Activated naive CD8-positive, alpha-beta T cell treated with anti-CD3 and anti-CD28 coated beads, Interleukin-2, amount 10 ng/mL, durations not matched to agents 7 days and 5 days (primary cell): Measurements from ENCODE around the gene ZNF668. TPM values are rescaled to one million over a fixed set of nuclear protein-coding genes. Genes with fewer than 3 reads are reported as not detected.
A peak's percentile ranks its signal among the peaks of the same experiment; 100 is the strongest.

ENCODE experiments used
- ATAC-seq: fragments of 150-1000 bp; cut with Tn5 transposase; one replicate; pipeline ENCODE4 v1.10.0; 2021; ENCODE audit warnings: low read depth, moderate library complexity
- POLR2A ChIA-PET: fragments of 350-600 bp; sonication (Branson Sonifier 250); formaldehyde crosslinking; loops from one replicate; lab custom pipeline; 2021; ENCODE audit warnings: antibody characterized with exemption; lab: Charles Lee
- DNase-seq: peaks from one replicate; pipeline ENCODE4 v3.0.0; 2021
- H3K27ac Mint-ChIP-seq: one replicate; pipeline ENCODE4 v1.8.0; 2022; ENCODE audit warnings: mild to moderate bottlenecking, mixed read lengths
- H3K27me3 Mint-ChIP-seq: one replicate; pipeline ENCODE4 v1.8.0; 2022; ENCODE audit warnings: mild to moderate bottlenecking, moderate library complexity, mixed read lengths
- H3K36me3 Mint-ChIP-seq: one replicate; pipeline ENCODE4 v1.8.0; 2021; ENCODE audit warnings: mild to moderate bottlenecking, mixed read lengths
- H3K4me1 Mint-ChIP-seq: one replicate; pipeline ENCODE4 v1.8.0; 2021; ENCODE audit warnings: mixed read lengths
- H3K4me3 Mint-ChIP-seq: one replicate; pipeline ENCODE4 v1.8.0; 2022; ENCODE audit warnings: mild to moderate bottlenecking, moderate library complexity, mixed read lengths
- H3K9me3 Mint-ChIP-seq: one replicate; pipeline ENCODE4 v1.8.0; 2021; ENCODE audit warnings: mixed read lengths
- total RNA-seq, 2 experiments: library from RNA; stranded (reverse); gene quantifications; one replicate each; pipeline ENCODE4 v1.2.3, GENCODE V29; 2021

The ZNF668 gene
- total RNA-seq, 2 experiments from 2014 or later = 17.9 to 20.5 TPM

DNA sequence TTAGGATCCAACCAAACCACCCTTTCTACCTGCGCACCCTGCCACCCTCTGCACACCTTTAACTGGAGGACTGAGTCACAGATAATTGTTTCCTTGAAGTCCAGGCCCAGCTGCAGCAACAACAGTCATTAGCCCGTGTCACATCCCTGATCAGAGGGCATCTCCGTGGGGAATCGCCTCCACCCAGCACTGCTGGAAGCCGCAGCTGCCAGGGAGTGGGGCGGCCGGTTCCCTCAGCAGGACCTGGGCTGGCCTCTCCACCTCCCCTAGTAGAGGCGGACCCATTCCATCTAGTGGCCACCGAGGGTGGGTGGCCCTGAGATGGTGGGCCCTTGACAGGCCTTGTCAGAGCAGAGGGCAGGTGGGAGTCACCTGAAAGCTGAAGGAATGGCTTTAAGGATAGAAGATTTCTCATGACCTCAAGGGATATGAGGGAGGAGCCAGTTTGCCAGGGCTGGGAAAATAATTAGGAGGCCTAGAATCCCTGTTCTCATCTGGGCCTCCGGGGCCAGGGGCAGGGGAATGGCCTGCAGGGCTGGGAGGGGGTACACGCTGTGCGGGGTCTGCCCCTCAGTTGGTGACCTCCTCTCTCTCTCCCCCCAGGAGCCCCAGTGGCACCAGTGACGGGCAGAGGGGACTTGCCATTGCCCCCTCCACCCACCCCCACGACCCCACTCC, 8.5 kb upstream of the ZNF668 start:
- Mint-ChIP-seq H3K4me3 (no peak overlapping the region), H3K9me3 (no peaks in the 10 kb centered on the region), H3K4me1 (peaks cover 14% of the 10 kb centered on the region), H3K27me3 (no peaks in the 10 kb centered on the region), H3K36me3 (peaks cover 16% of the 10 kb centered on the region), H3K27ac (peak overlapping the region; percentile 63)
- no peak for DNase-seq
- POLR2A ChIA-PET = no interaction called here
- no peak for ATAC-seq

DNA sequence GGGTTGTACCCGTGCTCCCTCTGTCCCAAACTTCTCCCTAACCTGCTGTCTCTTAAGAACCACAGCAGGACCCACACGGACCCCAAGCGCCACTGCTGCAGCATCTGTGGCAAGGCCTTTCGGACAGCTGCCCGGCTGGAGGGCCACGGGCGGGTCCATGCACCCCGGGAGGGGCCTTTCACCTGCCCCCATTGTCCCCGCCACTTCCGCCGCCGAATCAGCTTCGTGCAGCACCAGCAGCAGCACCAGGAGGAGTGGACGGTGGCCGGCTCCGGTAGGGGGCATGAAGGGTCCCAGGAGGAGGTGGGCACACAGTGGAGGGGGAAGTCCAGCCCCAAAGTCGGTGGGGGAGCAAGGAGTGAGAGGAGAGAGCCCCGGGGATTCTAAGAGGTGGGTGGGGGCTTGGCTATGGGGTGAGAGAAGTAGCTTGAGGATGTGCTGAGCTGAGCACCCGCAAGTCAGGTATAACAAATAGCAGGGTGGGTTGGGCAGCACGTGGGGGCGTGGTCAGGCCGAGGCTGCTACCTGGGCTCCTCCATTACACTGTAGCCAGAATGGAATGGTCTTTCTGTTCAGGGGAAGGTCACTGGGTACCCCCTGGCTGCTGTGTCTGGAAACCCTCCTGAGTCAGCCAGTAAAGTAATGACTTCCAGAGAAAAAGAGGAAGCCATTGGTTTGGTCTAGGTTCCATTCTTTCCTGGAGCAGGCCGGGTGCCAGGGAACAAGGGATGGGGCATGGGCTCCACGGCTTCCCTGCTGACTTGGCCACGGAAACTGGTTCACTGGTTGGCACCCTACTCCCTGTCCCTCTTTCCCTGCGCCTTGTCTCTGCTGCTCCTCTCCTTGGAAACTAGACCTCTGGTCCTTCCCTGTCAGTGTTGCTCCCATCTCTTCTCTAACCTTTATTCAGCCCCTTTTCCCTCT, 7.7 kb upstream of the ZNF668 start:
- no peaks in the 10 kb centered on the region for H3K27me3 Mint-ChIP-seq
- peaks cover 16% of the 10 kb centered on the region for H3K36me3 Mint-ChIP-seq
- no peak for ATAC-seq
- H3K27ac Mint-ChIP-seq = peak overlapping the region; percentile 63
- peaks cover 14% of the 10 kb centered on the region for H3K4me1 Mint-ChIP-seq
- H3K9me3 Mint-ChIP-seq = no peaks in the 10 kb centered on the region
- POLR2A ChIA-PET = no interaction called here
- no peak overlapping the region for H3K4me3 Mint-ChIP-seq
- DNase-seq = no peak

DNA sequence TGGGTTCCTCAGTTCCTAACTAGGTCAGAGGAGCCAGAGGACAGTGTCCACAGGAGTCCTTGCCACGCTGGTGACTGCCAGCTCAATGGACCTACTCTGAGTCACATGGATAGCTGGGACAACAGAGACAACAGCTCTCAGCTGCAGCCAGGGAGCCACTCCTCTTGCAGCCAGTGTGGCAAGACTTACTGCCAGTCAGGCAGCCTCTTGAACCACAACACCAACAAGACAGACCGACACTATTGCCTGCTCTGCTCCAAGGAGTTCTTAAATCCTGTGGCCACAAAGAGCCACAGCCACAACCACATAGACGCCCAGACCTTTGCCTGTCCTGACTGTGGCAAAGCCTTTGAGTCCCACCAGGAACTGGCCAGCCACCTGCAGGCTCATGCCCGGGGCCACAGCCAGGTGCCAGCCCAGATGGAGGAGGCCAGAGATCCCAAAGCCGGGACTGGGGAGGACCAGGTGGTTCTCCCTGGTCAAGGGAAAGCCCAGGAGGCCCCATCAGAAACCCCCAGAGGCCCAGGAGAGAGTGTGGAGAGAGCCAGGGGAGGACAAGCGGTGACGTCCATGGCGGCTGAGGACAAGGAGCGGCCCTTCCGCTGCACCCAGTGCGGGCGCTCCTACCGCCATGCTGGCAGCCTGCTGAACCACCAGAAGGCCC, 6.8 kb upstream of the ZNF668 start:
- Mint-ChIP-seq H3K9me3 (no peaks in the 10 kb centered on the region), H3K36me3 (peaks cover 13% of the 10 kb centered on the region)
- POLR2A ChIA-PET = no interaction called here

DNA sequence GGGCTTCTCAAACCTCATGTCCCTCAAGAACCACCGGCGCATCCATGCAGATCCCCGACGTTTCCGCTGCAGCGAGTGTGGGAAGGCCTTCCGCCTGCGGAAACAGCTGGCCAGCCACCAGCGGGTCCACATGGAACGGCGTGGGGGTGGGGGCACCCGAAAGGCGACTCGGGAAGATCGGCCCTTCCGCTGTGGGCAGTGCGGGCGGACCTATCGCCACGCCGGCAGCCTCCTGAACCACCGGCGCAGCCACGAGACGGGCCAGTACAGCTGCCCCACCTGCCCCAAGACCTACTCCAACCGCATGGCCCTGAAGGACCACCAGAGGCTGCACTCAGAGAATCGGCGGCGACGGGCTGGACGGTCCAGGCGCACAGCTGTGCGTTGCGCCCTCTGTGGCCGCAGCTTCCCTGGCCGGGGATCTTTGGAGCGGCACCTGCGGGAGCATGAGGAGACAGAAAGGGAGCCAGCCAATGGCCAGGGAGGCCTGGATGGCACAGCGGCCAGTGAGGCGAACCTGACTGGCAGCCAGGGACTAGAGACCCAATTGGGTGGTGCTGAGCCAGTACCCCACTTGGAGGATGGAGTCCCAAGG, 6.1 kb upstream of the ZNF668 start:
- Mint-ChIP-seq H3K4me3 (no peak overlapping the region), H3K36me3 (peaks cover 13% of the 10 kb centered on the region), H3K27me3 (no peaks in the 10 kb centered on the region), H3K9me3 (no peaks in the 10 kb centered on the region), H3K27ac (no peak overlapping the region), H3K4me1 (peaks cover 17% of the 10 kb centered on the region)
- DNase-seq (no peak), ATAC-seq (no peak)
- POLR2A ChIA-PET = no interaction called here

More for the DNA sequence above, 6.8 kb upstream of the ZNF668 start:
- ATAC-seq (no peak), DNase-seq (no peak)
- Mint-ChIP-seq H3K4me3 (no peak overlapping the region), H3K27ac (no peak overlapping the region), H3K4me1 (peaks cover 15% of the 10 kb centered on the region), H3K27me3 (no peaks in the 10 kb centered on the region)

DNA sequence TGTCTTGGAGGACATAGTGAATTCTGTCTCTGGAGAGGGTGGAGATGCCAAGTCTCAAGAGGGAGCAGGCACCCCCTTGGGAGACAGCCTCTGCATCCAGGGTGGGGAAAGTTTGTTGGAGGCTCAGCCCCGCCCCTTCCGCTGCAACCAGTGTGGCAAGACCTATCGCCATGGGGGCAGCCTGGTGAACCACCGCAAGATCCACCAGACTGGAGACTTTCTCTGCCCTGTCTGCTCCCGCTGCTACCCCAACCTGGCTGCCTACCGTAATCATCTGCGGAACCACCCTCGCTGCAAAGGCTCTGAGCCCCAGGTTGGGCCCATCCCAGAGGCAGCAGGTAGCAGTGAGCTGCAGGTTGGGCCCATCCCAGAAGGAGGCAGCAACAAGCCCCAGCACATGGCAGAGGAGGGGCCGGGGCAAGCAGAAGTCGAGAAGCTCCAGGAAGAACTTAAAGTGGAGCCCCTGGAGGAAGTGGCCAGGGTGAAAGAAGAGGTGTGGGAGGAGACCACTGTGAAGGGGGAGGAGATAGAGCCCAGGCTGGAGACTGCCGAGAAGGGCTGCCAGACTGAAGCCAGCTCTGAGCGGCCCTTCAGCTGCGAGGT, 5.4 kb upstream of the ZNF668 start:
- H3K36me3 Mint-ChIP-seq = peaks cover 19% of the 10 kb centered on the region

DNA sequence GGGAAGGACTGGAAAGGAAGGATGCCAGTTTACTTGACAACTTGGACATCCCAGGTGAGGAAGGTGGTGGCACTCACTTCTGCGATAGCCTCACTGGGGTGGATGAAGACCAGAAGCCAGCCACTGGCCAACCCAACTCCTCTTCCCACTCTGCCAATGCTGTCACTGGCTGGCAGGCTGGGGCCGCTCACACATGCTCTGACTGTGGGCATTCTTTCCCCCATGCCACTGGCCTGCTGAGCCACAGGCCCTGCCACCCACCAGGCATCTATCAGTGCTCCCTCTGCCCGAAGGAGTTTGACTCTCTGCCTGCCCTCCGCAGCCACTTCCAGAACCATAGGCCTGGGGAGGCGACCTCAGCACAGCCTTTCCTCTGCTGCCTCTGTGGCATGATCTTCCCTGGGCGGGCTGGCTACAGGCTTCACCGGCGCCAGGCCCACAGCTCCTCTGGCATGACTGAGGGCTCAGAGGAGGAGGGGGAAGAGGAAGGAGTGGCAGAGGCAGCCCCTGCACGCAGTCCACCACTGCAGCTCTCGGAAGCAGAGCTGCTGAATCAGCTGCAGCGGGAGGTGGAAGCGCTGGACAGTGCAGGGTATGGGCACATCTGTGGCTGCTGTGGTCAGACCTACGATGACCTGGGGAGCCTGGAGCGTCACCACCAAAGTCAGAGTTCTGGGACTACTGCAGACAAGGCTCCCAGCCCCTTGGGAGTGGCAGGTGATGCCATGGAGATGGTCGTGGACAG, 4.7 kb upstream of the ZNF668 start:
- H3K36me3 Mint-ChIP-seq = peaks cover 19% of the 10 kb centered on the region
- no peak overlapping the region for H3K27ac Mint-ChIP-seq
- H3K4me1 Mint-ChIP-seq = peaks cover 22% of the 10 kb centered on the region
- POLR2A ChIA-PET = interaction anchor here (0.6 kb wide), 1 partner anchor 326 kb away, joined by 3 read pairs; no protein-coding TSS in a partner anchor
- no peaks in the 10 kb centered on the region for H3K9me3 Mint-ChIP-seq
- ATAC-seq = no peak
- no peaks in the 10 kb centered on the region for H3K27me3 Mint-ChIP-seq
- no peak overlapping the region for H3K4me3 Mint-ChIP-seq
- no peak for DNase-seq

More for the DNA sequence above, 5.4 kb upstream of the ZNF668 start:
- DNase-seq (no peak), ATAC-seq (peak; percentile 13)
- Mint-ChIP-seq H3K27ac (peak overlapping the region; percentile 66), H3K4me1 (peaks cover 22% of the 10 kb centered on the region), H3K27me3 (no peaks in the 10 kb centered on the region), H3K9me3 (no peaks in the 10 kb centered on the region), H3K4me3 (no peak overlapping the region)
- POLR2A ChIA-PET = no interaction called here

DNA sequence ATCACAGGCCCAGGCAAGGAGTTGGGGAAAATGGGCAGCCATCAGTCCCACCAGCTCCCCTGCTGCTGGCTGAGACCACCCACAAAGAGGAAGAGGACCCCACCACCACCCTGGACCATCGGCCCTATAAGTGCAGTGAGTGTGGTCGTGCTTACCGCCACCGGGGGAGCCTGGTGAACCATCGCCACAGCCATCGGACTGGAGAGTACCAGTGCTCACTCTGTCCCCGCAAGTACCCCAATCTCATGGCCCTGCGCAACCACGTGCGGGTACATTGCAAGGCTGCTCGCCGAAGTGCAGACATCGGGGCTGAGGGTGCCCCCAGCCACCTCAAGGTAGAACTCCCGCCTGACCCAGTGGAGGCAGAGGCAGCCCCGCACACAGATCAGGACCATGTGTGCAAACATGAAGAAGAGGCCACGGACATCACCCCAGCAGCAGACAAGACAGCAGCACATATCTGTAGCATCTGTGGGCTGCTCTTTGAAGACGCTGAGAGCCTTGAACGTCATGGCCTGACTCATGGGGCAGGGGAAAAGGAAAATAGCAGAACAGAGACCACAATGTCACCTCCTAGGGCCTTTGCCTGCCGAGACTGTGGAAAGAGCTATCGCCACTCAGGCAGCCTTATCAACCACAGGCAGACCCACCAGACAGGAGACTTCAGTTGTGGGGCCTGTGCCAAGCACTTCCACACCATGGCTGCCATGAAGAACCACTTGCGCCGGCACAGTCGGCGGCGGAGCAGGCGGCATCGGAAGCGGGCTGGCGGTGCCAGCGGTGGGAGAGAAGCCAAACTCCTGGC, 3.8 kb upstream of the ZNF668 start:
- ATAC-seq (no peak), DNase-seq (no peak)
- POLR2A ChIA-PET = no interaction called here
- H3K4me1 Mint-ChIP-seq = peaks cover 22% of the 10 kb centered on the region
- no peaks in the 10 kb centered on the region for H3K9me3 Mint-ChIP-seq
- peak overlapping the region; percentile 9 for H3K27ac Mint-ChIP-seq
- H3K27me3 Mint-ChIP-seq = no peaks in the 10 kb centered on the region
- peaks cover 20% of the 10 kb centered on the region for H3K36me3 Mint-ChIP-seq
- H3K4me3 Mint-ChIP-seq = no peak overlapping the region

DNA sequence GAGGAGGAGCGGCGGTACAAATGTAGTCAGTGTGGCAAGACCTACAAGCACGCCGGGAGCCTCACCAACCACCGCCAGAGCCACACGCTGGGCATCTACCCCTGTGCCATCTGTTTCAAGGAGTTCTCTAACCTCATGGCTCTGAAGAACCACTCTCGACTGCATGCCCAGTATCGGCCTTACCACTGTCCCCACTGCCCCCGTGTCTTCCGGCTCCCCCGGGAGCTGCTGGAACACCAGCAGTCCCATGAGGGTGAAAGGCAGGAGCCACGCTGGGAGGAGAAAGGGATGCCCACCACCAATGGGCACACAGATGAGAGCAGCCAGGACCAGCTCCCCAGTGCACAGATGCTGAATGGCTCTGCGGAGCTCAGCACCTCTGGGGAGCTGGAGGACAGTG, 3.0 kb upstream of the ZNF668 start:
- no peak overlapping the region for H3K4me3 Mint-ChIP-seq
- no peaks in the 10 kb centered on the region for H3K9me3 Mint-ChIP-seq
- H3K4me1 Mint-ChIP-seq = peaks cover 27% of the 10 kb centered on the region
- POLR2A ChIA-PET = interaction anchor here (0.5 kb wide), 1 partner anchor 273 kb away, joined by 4 read pairs; no protein-coding TSS in a partner anchor
- H3K27ac Mint-ChIP-seq = no peak overlapping the region
- no peaks in the 10 kb centered on the region for H3K27me3 Mint-ChIP-seq
- no peak for ATAC-seq
- DNase-seq = no peak
- H3K36me3 Mint-ChIP-seq = peaks cover 24% of the 10 kb centered on the region

DNA sequence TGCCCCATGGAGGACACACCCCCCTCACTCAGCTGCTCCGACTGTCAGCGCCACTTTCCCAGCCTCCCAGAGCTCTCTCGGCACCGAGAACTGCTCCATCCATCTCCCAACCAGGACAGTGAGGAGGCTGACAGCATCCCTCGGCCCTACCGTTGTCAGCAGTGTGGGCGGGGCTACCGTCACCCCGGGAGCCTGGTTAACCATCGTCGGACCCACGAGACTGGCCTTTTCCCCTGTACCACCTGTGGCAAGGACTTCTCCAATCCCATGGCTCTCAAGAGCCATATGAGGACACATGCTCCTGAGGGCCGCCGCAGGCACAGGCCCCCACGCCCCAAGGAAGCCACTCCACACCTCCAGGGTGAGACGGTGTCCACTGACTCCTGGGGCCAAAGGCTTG, 2.3 kb upstream of the ZNF668 start:
- Mint-ChIP-seq H3K27ac (peak overlapping the region; percentile 30), H3K9me3 (no peaks in the 10 kb centered on the region), H3K4me1 (peaks cover 30% of the 10 kb centered on the region), H3K36me3 (peaks cover 24% of the 10 kb centered on the region), H3K27me3 (no peaks in the 10 kb centered on the region), H3K4me3 (peak overlapping the region; percentile 97)
- DNase-seq (no peak), ATAC-seq (no peak)
- POLR2A ChIA-PET = interaction anchor here (1.5 kb wide), 1 partner anchor 15 kb away, joined by 5 read pairs; no protein-coding TSS in a partner anchor

DNA sequence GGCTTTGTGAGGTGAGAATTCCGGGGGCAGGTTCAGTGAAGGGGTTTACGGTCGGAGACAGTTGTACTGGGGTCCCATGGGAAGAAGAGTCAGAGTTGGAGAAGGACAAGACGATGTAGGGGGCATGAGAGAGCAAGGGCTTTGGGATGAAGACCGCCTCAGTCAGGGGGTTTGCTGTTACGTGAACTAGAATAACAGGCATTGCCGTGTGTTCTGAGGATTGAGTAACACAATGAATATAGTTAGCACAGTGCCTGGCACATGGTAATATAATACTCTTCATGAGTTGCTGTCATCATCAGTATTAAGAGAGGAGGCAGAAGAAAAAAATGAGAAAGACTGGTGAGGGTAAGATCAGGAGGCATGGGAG, 759 bp upstream of the ZNF668 start:
- Mint-ChIP-seq H3K27ac (peak overlapping the region; percentile 98), H3K4me3 (peak overlapping the region; percentile 97)

DNA sequence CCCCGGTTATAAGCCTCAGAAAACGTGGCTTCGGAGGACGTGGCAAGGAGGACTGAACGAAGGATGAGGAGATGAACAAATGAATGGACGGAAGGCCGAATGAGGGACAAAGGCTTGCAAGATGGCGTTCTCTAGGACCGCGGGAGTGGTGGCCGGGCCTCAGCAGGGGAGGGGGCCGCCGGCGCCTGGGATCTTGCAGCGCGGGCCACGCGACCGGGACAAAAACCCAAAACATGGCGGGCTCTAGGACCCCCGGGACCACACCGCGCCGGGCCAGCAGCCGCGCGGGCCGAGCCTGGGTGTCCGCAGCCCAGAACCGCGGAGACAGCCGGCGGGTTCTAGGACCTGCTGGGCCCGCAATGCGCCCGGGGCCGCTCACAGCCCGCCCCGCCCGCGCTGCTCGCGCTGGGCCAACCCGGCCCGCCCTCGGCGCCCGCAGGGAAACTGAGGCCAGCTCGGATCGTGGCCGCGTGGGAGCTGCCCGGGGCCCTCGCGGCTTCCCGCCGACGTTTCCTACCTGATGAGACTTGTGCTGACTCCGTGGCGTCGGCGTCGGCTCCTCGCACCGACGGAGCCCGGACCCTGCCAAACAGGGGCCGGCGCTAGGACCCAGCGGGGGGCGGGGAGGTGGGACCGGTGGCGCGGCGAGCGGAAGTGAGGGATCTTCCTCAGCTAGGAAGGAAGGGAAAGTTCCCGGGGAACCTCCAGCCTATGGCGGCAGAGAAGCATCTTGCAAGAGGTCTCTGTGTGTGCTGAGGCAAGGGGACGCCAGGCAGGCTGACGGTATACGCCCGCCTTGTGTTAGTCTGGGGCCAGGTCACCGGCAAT, 684 bp downstream of the ZNF668 start:
- H3K4me3 Mint-ChIP-seq = peak overlapping the region; percentile 97
- no peaks in the 10 kb centered on the region for H3K27me3 Mint-ChIP-seq
- peaks cover 32% of the 10 kb centered on the region for H3K4me1 Mint-ChIP-seq
- POLR2A ChIA-PET = interaction anchor here (0.6 to 2.7 kb wide), 26 partner anchors 9 to 796 kb away, joined by 3 to 35 read pairs (median 4); partner anchors contain the start of genes ARMC5, FUS, HSD3B7 and KAT8
- DNase-seq = peak; percentile 94
- ATAC-seq = peak; percentile 46
- H3K9me3 Mint-ChIP-seq = no peaks in the 10 kb centered on the region
- H3K36me3 Mint-ChIP-seq = peaks cover 23% of the 10 kb centered on the region
- H3K27ac Mint-ChIP-seq = peak overlapping the region; percentile 99

More for the DNA sequence above, 759 bp upstream of the ZNF668 start:
- Mint-ChIP-seq H3K9me3 (no peaks in the 10 kb centered on the region), H3K27me3 (no peaks in the 10 kb centered on the region), H3K4me1 (peaks cover 30% of the 10 kb centered on the region), H3K36me3 (peaks cover 24% of the 10 kb centered on the region)
- ATAC-seq = no peak
- POLR2A ChIA-PET = interaction anchor here (0.8 to 2.7 kb wide), 16 partner anchors 10 to 385 kb away, joined by 3 to 35 read pairs (median 10); partner anchors contain the start of genes ARMC5, FUS, KAT8 and ORAI3
- DNase-seq = no peak
